HG03439 (cell line): ENCODE measurements around the gene SRRM4.
"Not testable (repeated sequence)": the region's sequence is repeated elsewhere in the genome, so short reads cannot be mapped to it uniquely, and the experiment has no call there.

Source experiments
- ATAC-seq: cut with Tn5 transposase; IDR thresholded peaks from one replicate; pipeline ENCODE4 v1.9.1; 2021; ENCODE audit warnings: mild to moderate bottlenecking, moderate library complexity; ENCODE audit not compliant: unreplicated experiment

The SRRM4 gene

DNA sequence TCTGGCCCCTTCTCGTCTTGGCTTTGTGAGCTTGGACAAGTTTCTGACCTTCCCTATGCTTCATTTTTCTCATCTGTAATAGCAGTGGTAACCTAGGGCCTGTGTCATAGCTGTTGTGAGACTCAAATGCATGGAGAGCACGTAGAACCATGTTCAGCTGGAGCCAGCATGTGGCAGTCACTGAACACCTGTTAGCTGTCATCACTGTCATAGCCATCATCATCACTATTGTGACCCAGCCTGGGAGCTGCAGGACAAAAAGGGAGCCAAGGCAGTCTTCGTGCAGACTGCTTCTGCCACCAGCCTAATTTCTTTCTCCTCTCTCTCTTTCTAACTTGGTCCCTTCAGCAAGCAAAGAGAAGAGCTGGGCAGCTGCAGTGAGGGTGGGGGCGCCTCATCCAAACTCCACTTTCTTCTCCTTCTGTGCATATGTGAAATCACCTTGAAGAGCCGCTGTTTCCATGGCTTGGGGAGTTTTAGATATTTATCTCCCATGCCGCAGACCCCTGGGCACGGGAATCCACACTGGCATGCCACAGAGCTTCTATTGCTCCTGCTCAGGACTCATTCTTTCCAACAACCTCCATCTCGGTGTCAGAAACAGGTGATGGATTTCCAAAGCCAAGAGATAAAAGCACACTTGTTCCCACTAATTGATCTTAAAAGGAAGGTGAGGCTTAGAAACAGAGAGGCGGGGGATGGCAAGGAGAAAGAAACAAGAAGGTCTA is 87.0 kb downstream of the SRRM4 start:
- no peak for ATAC-seq

GRCh38 chr12:119069147-119069642 is 87.9 kb downstream of the SRRM4 start:
- no peak for ATAC-seq

DNA sequence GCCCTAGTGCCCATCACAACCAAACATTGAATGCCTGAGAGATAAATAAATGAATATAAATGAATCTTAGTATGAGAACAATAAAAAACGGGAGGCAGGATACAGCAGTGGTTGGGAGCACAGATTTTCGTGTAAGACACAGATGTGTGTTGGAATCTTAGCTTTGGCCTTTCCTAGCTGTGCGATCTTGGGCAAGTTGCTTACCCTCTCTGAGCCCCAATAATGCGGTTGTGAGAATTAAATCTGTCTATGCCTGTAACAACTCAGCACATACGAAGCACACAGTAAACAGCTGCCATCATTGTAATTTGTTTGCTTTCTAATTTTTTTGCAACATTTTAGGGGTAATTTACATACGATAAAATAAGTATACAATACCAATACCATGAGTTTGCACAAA is 89.8 kb downstream of the SRRM4 start:
- no peak for ATAC-seq

DNA sequence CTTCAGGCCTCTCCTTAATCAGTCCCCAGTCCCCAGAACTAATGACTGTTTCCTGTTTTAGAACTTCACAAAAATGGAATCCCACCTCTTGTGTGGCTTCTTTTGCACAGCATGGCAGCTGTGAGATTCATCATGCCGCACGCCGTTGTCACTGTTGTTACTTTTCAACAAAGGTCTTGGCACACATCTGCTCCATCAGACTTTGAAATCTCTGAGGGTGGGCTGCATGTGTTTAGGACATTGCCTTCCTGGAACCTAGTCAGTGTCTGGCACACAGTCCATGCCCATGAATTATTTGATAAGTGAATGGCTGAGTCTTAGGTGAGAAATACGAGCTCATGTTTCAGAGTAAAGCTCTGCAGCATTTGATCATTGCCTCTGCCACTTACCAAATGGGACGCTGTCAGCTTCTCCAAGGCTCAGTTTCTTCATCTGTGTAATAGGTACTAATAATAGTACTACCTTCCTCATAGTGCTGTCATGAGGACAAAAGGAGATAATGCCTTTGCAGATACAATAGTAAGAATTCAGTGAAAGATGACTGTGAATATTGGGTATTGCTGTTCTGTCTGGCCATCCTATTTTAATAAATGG is 90.4 kb downstream of the SRRM4 start:
- ATAC-seq, result no peak

DNA sequence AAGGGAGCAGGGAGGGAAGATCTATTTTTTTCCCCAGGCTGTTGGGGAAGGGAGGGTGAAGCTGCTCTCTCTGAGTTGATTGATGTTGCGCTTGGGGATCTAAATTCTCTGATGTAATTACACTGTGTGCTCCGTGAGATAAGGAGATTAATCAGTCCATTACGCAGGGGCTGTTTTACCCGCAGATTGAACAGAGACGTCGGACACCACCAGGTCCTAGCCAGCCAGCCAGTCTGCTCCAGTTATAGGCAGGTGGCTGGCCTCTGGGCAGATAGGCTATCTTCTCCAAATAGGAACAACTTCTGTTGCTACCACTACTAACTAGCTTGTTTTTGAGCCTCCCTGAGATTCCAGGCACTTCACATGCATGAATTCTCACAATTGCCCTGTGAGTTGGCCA is 91.1 kb downstream of the SRRM4 start:
- no peak for ATAC-seq

DNA sequence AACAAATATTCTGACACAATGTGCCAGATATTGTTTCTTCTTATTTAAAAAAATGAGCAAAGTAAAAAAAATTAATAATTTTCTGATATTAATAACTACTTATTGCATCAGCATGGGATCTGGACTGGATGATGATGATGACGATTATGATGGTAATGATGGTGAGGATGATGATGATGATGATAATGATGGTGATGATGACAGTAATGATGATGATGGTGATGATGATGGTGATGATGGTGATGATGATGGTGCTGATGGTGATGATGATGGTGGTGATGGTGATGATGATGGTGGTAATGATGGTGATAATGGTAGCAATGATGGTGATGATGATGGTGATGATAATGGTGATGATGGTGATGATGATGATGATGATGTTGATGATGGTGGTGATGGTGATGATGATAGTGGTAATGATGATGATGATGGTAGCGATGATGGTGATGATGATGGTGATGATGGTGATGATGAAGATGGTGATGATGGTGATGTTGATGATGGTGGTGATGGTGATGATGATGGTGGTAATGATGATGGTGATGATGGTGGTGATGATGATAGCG is 94.0 kb downstream of the SRRM4 start:
- ATAC-seq, result no peak

GRCh38 chr12:119075918-119076317 is 94.6 kb downstream of the SRRM4 start:
- no peak for ATAC-seq

DNA sequence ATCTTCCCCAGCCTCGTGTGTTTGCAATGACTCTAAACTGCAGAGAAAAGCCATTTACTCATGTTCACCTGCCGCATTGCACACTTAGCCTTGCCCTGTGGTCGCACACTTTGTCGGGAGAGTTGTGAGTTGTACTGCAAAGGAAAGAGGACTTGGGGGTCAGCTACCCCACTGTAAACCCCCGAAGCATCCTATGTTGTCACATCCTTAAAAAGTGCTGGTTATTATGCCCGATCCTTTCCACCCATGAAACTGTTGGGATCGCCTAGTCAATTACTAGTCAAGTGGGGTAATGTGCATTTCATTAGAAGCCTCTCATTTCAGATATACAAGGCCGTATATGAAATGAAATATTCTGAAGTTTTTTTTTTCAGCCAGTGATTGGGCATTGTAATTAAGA is 98.2 kb downstream of the SRRM4 start:
- no peak for ATAC-seq

GRCh38 chr12:119082016-119082415 is 100.7 kb downstream of the SRRM4 start:
- no peak for ATAC-seq

DNA sequence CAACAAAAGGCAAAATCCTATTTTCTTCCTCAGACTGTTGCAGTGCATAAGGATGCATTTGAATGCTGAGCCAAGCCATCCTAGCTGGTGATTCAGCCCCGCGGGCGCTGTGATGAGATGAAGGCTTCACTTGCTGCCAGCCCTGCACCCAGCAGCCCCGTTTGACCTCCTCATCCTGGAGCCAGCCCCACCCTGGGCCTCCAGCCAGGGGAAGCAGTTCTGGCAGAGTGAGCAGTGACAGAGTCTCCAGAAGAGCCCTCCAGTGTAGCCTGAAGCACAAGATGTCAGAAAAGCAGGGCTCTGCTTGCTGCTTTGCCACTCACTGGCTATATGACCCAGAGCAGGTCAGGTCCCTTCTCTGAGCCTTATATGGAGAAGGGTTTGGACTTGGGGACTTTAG is 101.2 kb downstream of the SRRM4 start:
- ATAC-seq, result no peak

DNA sequence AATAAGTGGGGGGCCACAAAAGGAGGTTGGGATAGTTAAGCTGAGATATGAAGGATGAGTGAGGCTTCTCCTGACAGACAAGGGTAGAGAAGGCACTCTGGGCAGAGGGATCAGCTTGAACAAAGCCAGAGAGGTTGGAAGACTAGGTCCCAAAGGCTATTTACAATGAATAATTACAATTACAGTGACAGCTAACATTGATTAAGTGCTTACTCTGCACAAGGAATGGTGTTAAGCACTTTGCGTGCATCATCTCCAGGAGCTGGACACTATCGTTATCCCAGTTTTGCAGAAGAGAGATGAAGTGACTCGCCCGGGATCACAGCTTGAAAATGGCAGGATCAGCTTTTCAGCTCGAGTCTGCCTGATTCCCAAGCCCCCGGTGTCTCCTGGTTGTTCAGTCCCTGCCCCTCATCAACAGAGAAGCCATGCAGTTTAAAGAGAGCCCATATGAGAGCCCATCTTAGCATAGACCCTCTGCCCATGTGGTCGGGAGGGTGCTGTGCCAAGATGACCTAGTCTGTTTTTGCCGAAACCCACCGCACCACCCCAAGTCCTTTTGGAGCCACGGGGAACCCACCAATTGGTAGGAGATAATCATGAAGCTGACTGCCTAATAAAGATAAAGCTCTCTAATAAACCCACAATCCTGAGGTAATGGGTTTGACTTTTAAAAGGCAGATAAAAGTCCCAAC is 107.5 kb downstream of the SRRM4 start:
- no peak for ATAC-seq

DNA sequence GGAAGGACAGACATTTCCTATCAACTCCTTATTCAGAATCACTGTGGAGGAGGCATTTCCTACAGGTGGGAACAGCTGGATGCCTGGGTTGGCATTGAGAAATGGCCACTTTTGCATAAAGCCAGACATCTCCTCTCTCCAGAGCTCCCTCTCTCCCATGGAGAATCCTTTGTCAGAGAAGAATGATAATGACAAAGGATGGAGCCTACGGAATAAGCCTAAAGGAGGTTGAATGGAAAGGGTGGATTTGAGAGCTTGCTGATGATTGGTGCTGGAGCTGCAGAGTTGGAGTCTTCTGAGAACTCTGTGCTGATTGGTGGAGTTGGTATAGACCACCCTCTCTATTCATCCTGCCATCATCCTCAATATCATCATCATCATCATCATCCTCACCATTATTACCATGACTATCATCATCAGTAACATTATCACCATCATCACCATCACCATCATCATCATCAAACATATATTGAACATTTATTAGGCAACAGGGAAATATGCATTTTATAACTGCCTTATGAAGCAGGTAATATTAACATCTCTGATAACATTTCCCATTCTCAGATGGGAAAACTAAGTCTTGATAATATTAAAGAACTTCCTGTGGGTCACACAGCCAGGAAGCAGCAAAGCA is 108.2 kb downstream of the SRRM4 start:
- ATAC-seq, result no peak

DNA sequence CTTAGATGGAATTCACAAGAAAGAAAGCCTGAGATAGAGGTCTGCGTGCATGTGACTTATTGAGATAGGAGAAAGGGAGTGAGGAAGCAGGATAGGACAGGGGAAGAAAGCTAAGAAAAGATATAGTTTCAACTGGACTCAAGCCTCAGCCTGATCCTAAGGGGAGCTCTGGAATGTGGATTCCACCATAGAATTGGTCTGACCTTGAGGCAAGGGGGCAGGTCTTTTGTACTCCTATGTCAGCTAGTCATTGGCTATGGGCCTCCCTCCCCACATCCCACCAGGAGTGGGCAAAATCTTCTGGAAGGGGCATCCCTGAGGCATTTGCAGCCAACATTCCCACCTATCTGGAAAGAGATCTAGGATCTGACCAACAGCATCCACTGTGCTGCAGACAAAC is 108.9 kb downstream of the SRRM4 start:
- ATAC-seq, result no peak

GRCh38 chr12:119090865-119091264 is 109.5 kb downstream of the SRRM4 start:
- no peak for ATAC-seq

GRCh38 chr12:119096429-119097202 is 115.3 kb downstream of the SRRM4 start:
- ATAC-seq, result no peak

DNA sequence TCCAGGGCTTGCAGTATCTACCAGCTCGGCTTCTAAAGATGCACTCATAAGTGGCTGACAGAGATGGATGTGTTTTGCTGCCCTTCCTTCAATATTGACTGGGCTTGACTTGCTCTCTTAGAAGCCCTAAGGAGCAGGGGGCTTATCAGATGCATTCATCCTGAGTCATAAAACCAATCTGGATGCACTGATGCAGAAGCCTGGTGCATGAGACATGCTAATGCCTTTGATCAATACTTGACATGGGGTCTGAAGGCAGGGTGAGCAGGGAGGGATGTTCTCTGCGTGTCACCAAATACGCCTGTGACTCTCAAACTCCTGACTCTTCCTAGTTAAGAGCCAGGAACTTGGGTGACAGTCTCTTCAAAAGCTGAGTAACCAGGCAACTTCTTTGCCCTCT is 119.6 kb downstream of the SRRM4 start:
- ATAC-seq, result no peak

GRCh38 chr12:119102274-119102673 is 120.9 kb downstream of the SRRM4 start:
- no peak for ATAC-seq

- no peak for ATAC-seq
Measured at GRCh38 chr12:119102714-119103113, 121.4 kb downstream of the SRRM4 start.

- ATAC-seq, result not testable (repeated sequence)
Measured at GRCh38 chr12:119104969-119105368, 123.6 kb downstream of the SRRM4 start.

DNA sequence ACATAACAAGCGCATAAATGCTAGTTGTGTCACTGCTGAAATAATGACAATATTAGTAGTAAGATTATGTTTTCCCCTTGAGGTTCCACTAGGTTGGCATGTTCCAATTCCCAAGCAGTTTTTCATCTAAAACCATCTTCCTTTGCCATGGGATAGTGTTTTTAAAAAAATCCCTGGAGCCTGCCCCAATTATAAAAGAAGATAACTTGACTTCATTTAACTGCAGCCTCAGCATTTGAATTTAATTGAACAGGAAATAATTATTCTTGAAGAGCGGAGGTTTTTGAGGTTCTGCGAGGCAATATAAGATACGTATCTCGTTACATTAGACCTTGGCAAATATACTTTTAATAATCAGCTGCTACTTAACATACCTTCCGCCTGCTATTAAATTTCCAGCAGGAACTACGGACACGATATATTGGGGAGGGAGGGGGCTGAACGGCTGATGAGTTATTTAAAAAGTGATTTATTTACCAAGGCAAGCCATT is 132.2 kb downstream of the SRRM4 start:
- ATAC-seq, result no peak
